Stimulated activated CD8-positive, alpha-beta memory T cell treated with anti-CD3 and anti-CD28 coated beads, Interleukin-15, amount 100 ng/mL, for 48 hours (primary cell): ENCODE measurements around the gene LRRC58.

ENCODE experiments used
- DNase-seq, 2 donors: peaks; one replicate each; pipeline ENCODE4 v3.0.0-alpha.2; 2020; ENCODE audit warnings: low read depth in 2 of 2

LRRC58 gene

DNA sequence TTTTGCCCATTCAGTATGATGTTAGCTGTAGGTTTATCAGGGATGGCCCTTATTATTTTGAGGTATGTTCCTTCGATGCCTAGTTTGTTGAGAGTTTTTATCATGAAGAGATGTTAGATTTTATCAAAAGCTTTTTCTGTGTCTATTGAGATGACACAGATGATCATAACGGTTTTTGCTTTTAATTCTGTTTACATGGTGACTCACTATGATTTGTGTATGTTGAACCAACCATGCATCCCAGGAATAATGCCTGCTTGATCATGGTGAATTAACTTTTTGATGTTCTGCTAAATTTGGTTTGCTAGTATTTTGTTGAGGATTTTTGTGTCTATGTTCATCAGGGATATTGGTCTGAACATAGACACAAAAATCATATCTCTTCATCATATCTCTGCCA, 72.4 kb downstream of the LRRC58 start:
- DNase-seq: no peak

DNA sequence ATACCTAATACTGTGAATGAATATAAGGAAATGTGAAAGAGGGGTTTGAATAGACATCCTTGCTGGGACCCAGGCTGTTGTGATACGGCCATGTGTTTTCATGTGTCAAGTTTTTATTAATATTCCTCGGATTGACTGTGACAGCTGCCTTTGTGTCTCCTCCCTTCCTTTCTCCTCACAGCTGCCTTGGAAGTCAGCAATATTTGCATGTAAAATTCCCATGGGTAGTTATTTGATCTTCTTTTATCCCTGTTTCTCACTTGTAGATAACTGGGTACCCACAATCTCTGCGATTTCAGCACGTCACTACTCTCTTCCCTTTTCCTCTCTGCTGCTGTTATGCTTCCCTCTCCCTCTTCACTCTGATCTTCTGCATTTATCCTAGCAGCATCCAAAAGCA, 73.5 kb downstream of the LRRC58 start:
- no peak for DNase-seq

GRCh38 chr3:120274739-120275167, 74.4 kb downstream of the LRRC58 start:
- no peak for DNase-seq
